GM12878 (cell line): ENCODE results near the gene CD2AP. TPM values are rescaled to one million over a fixed set of nuclear protein-coding genes. Genes with fewer than 3 reads are reported as not detected.

Experiments
- ATAC-seq: fragments of 200-7000 bp; cut with Tn5 transposase; 3 replicates; pipeline ENCODE4 v1.9.1; 2020; ENCODE audit warnings: mild to moderate bottlenecking, moderate library complexity
- BruUV-seq: library from RNA; stranded (reverse); fragments of 400-500 nt; replicated peaks from 2 replicates; lab custom pipeline; 2021; lab: Mats Ljungman, UMichigan
- CTCF ChIA-PET: fragments of 300-600 bp; sonication (Branson Sonifier 250); formaldehyde crosslinking; extraction: SDS; loops from one replicate; lab custom pipeline; 2021; ENCODE audit warnings: inconsistent platforms; lab: Yijun Ruan, JAX
- POLR2A ChIA-PET: fragments of 350-600 bp; formaldehyde crosslinking; extraction: SDS; loops from one replicate; lab custom pipeline; 2021; ENCODE audit warnings: inconsistent platforms; lab: Charles Lee
- RAD21 ChIA-PET: fragments of 300-600 bp; sonication (Branson Sonifier 250); formaldehyde crosslinking; loops from one replicate; lab custom pipeline; 2023; ENCODE audit warnings: antibody characterized with exemption; ENCODE audit not compliant: unreplicated experiment; lab: Charles Lee
- SMC1A ChIA-PET: fragments of 300-600 bp; sonication (Branson Sonifier 250); formaldehyde crosslinking; loops from one replicate; lab custom pipeline; 2023; ENCODE audit not compliant: unreplicated experiment, uncharacterized antibody; lab: Charles Lee
- DNase-seq: peaks from one replicate; pipeline ENCODE4 v3.0.0-alpha.2; 2011; ENCODE audit warnings: low read depth, low spot score
- FAIRE-seq: peaks from 3 replicates; lab custom pipeline; 2011; peaks lifted over from hg19 to GRCh38; lab: Jason Lieb, UNC
- H2AFZ ChIP-seq: 2 replicates; pipeline ENCODE4 v1.6.0; 2011; ENCODE audit warnings: low read depth, low read length, control low read depth; ENCODE audit not compliant: control insufficient read depth
- H3K27ac ChIP-seq: 2 replicates; pipeline ENCODE4 v1.5.1; 2011; ENCODE audit warnings: control low read depth; ENCODE audit not compliant: control insufficient read depth, insufficient read depth
- H3K27me3 ChIP-seq, 2 experiments: replicated peaks in 1 of 2; 2 replicates each; pipeline versions ENCODE4 v1.6.0 to v1.6.1; 2011; ENCODE audit warnings: low read length in 1 of 2; ENCODE audit not compliant: control insufficient read depth in 2 of 2, insufficient read depth in 2 of 2
- H3K36me3 ChIP-seq, 2 experiments: 2 replicates each; pipeline ENCODE4 v1.5.1; 2011; ENCODE audit warnings: low read length in 1 of 2; ENCODE audit not compliant: control insufficient read depth in 2 of 2, insufficient read depth in 2 of 2
- H3K4me1 ChIP-seq: 2 replicates; pipeline ENCODE4 v1.6.1; 2011; ENCODE audit warnings: mild to moderate bottlenecking, low read length, moderate library complexity, mixed read lengths; ENCODE audit not compliant: control insufficient read depth, insufficient read depth
- H3K4me2 ChIP-seq: 2 replicates; pipeline ENCODE4 v1.6.0; 2011; ENCODE audit warnings: control low read depth; ENCODE audit not compliant: control insufficient read depth, insufficient read depth
- H3K4me3 ChIP-seq: fragments of 200-600 bp; sonication (generic); 2 replicates; pipeline ENCODE4 v1.5.1; 2016
- H3K79me2 ChIP-seq: 2 replicates; pipeline ENCODE4 v1.6.0; 2011; ENCODE audit warnings: low read length; ENCODE audit not compliant: control insufficient read depth, insufficient read depth
- H3K9ac ChIP-seq: 2 replicates; pipeline ENCODE4 v1.8.0; 2011; ENCODE audit warnings: low read length, control low read depth, mixed read lengths; ENCODE audit not compliant: control insufficient read depth, insufficient read depth
- H3K9me3 ChIP-seq: replicated peaks from 3 replicates; pipeline ENCODE4 v1.5.1; 2011; ENCODE audit warnings: mild to moderate bottlenecking, low read length; ENCODE audit not compliant: control insufficient read depth, insufficient read depth
- H4K20me1 ChIP-seq: 2 replicates; pipeline ENCODE4 v1.6.0; 2011; ENCODE audit not compliant: control insufficient read depth, insufficient read depth
- BRCA1 ChIP-seq: IDR thresholded peaks from 2 replicates; pipeline ENCODE4 v1.6.1; 2011; ENCODE audit warnings: low read depth, low read length, improper control_type of control experiment
- CHD1 ChIP-seq: IDR thresholded peaks from 2 replicates; pipeline ENCODE4 v1.6.1; 2012; ENCODE audit warnings: low read depth, low read length, improper control_type of control experiment
- CHD2 ChIP-seq: IDR thresholded peaks from 2 replicates; pipeline ENCODE4 v1.6.1; 2011; ENCODE audit warnings: low read depth, low read length, improper control_type of control experiment, borderline replicate concordance
- CUX1 ChIP-seq: IDR thresholded peaks from 2 replicates; pipeline ENCODE4 v1.6.1; 2012; ENCODE audit warnings: improper control_type of control experiment, low read depth, low read length; ENCODE audit not compliant: insufficient replicate concordance
- ELK1 ChIP-seq: IDR thresholded peaks from 2 replicates; pipeline ENCODE4 v1.6.1; 2012; ENCODE audit warnings: low read depth, low read length, improper control_type of control experiment
- NR2C1 ChIP-seq: fragments of 450-650 bp; IDR thresholded peaks from 2 replicates; pipeline ENCODE4 v1.6.1; 2017; ENCODE audit warnings: antibody characterized with exemption, mild to moderate bottlenecking, moderate library complexity
- POLR2AphosphoS5 ChIP-seq: IDR thresholded peaks from 2 replicates; pipeline ENCODE4 v1.6.1; 2011; ENCODE audit warnings: mild to moderate bottlenecking, low read length, inconsistent platforms
- SMARCA5 ChIP-seq: fragments of 450-650 bp; IDR thresholded peaks from 2 replicates; pipeline ENCODE4 v1.6.1; 2017; ENCODE audit warnings: mild to moderate bottlenecking
- SMC3 ChIP-seq: IDR thresholded peaks from 2 replicates; pipeline ENCODE4 v1.6.1; 2011; ENCODE audit warnings: low read length, improper control_type of control experiment, borderline replicate concordance
- WRNIP1 ChIP-seq: IDR thresholded peaks from 2 replicates; pipeline ENCODE4 v1.6.1; 2011; ENCODE audit warnings: low read depth, low read length, improper control_type of control experiment, borderline replicate concordance
- WGBS: methylation state at CpG from one replicate; pipeline ENCODE4 v1.1.6; 2016; ENCODE audit warnings: low lambda C conversion rate; ENCODE audit not compliant: insufficient replicate concordance, insufficient coverage; ENCODE audit errors: missing lambda C conversion rate; 5-methylcytosine and 5-hydroxymethylcytosine counted together
- in situ Hi-C: fragments of 300-500 bp; cut with MboI; formaldehyde crosslinking; loops from 9 replicates; pipeline ENCODE4 v1.14.3; 2018; ENCODE audit warnings: mixed read lengths
- intact Hi-C: fragments of 100-400 bp; cut with micrococcal nuclease; formaldehyde crosslinking; loops from one replicate; pipeline ENCODE4 v1.14.2; 2022; ENCODE audit not compliant: unreplicated experiment
- polyA plus RNA-seq, 11 experiments: library from polyadenylated mRNA; depleted of rRNA in 4 of 11; unstranded in 6 of 11; stranded (reverse) in 5 of 11; fragments of >200 nt; fragmentation: Nextera tagmentation in 4 of 11; fragmentation: Illumina TruSeq in 1 of 11; extraction: Ambion mirVana in 4 of 11; extraction: Trizol in 1 of 11; gene quantifications; 1 replicate in 1 of 11; 2 replicates in 10 of 11; pipeline versions ENCODE4 v1.2.1 to v1.2.3, GENCODE V29; 2011 to 2016; ENCODE audit warnings: inconsistent platforms in 2 of 11, missing spikeins in 2 of 11, low read depth in 1 of 11
- total RNA-seq, 4 experiments: library from RNA; depleted of rRNA in 3 of 4; stranded (reverse); fragments of >200 nt in 3 of 4; fragmentation: Illumina TruSeq in 1 of 4; extraction: Trizol in 1 of 4; gene quantifications; 2 replicates each; pipeline versions ENCODE4 v1.2.1 to v1.2.3, GENCODE V29; 2013 to 2021

The CD2AP gene
- total and polyA plus RNA-seq, 10 of the 15 experiments (the other 5 are each of a cell fraction or from before 2014, with no cell fraction given), result 5.4 to 46.6 (median 20.9) TPM

GRCh38 chr6:47626782-47627181 lies 149.2 kb downstream of the CD2AP start:
- no peaks in the 10 kb centered on the region for H3K79me2 ChIP-seq
- no peaks in the 10 kb centered on the region for H3K9me3 ChIP-seq
- H3K4me1 ChIP-seq, result no peaks in the 10 kb centered on the region
- no peak overlapping the region for H3K9ac ChIP-seq
- SMC1A ChIA-PET, result interaction anchor here (1.1 kb wide), 1 partner anchor 107 kb away, joined by 8 read pairs; no protein-coding TSS in a partner anchor
- intact Hi-C loops, result no loop called here
- no peaks in the 10 kb centered on the region for H4K20me1 ChIP-seq
- RAD21 ChIA-PET, result no interaction called here
- no peak for DNase-seq
- BruUV-seq, result no TSS peak
- POLR2A ChIA-PET, result no interaction called here
- H2AFZ ChIP-seq, result no peak overlapping the region
- no peak for TF ChIP-seq WRNIP1
- no peak for TF ChIP-seq NR2C1
- TF ChIP-seq SMC3, result no peak
- TF ChIP-seq BRCA1, result no peak
- TF ChIP-seq, all 136 proteins: peak for 0
- H3K27me3 ChIP-seq, result no peaks in the 10 kb centered on the region
- no peak for FAIRE-seq
- H3K36me3 ChIP-seq, result peaks cover 2% of the 10 kb centered on the region in 2 experiments; a peak in 3 of 4 replicates
- no peak for ATAC-seq
- no peak overlapping the region for H3K4me2 ChIP-seq
- CTCF ChIA-PET, result interaction anchor here (1.4 kb wide), 1 partner anchor 214 kb away, joined by 7 read pairs; no protein-coding TSS in a partner anchor
- H3K4me3 ChIP-seq, result no peak overlapping the region
- in situ Hi-C loops, result no loop called here
- WGBS, result 98% methylated on average over 2 of the region's 2 CpGs
- H3K27ac ChIP-seq, result no peak overlapping the region

GRCh38 chr6:47628448-47629272 lies 151.1 kb downstream of the CD2AP start:
- FAIRE-seq (no peak), ATAC-seq (no peak), DNase-seq (no peak)
- no peaks in the 10 kb centered on the region for H3K4me1 ChIP-seq
- POLR2A ChIA-PET, result no interaction called here
- H3K4me2 ChIP-seq, result no peak overlapping the region
- SMC1A ChIA-PET, result interaction anchor here (0.7 to 9.2 kb wide), 7 partner anchors 103 to 221 kb away, joined by 3 to 184 read pairs (median 3); no protein-coding TSS in a partner anchor
- H3K27me3 ChIP-seq, result no peaks in the 10 kb centered on the region
- no peak overlapping the region for H3K9ac ChIP-seq
- no peaks in the 10 kb centered on the region; a peak in 1 of 4 replicates for H3K36me3 ChIP-seq
- 100% methylated on average over 7 of the region's 7 CpGs for WGBS
- H3K79me2 ChIP-seq, result no peaks in the 10 kb centered on the region
- H3K9me3 ChIP-seq, result no peaks in the 10 kb centered on the region
- BruUV-seq, result no TSS peak
- no peak overlapping the region for H3K27ac ChIP-seq
- intact Hi-C loops (no loop called here), in situ Hi-C loops (no loop called here)
- no peak overlapping the region for H3K4me3 ChIP-seq
- RAD21 ChIA-PET, result interaction anchor here (1.0 to 6.5 kb wide), 5 partner anchors 105 to 215 kb away, joined by 4 to 114 read pairs (median 6); no protein-coding TSS in a partner anchor
- CTCF ChIA-PET, result interaction anchor here (1.2 to 8.0 kb wide), 8 partner anchors 12 to 216 kb away, joined by 3 to 154 read pairs (median 10); partner anchors contain the start of gene OPN5
- no peak overlapping the region for H2AFZ ChIP-seq
- H4K20me1 ChIP-seq, result no peaks in the 10 kb centered on the region
- no peak for TF ChIP-seq ELK1
- TF ChIP-seq POLR2AphosphoS5, result no peak
- TF ChIP-seq SMARCA5, result no peak
- TF ChIP-seq CUX1, result no peak
- no peak for TF ChIP-seq CHD1
- no peak for TF ChIP-seq CHD2
